Mucosa of descending colon (tissue), 3 donors: ENCODE data around the gene SLC24A4. TPM values are rescaled to one million over a fixed set of nuclear protein-coding genes. Genes with fewer than 3 reads are reported as not detected.

ENCODE experiments used
- ATAC-seq: fragments of 200-7000 bp; cut with Tn5 transposase; one replicate; pipeline ENCODE4 v1.9.1; 2020; ENCODE audit warnings: mild to moderate bottlenecking, moderate library complexity
- DNase-seq, 3 donors: peaks; one replicate each; pipeline ENCODE4 v3.0.0-alpha.2; 2020
- H3K36me3 ChIP-seq: fragments of 200-600 bp; one replicate; pipeline ENCODE4 v1.8.0; 2021; ENCODE audit warnings: low read depth, mild to moderate bottlenecking
- H3K4me1 ChIP-seq: fragments of 200-600 bp; one replicate; pipeline ENCODE4 v1.8.0; 2021; ENCODE audit warnings: low read depth, mild to moderate bottlenecking
- H3K4me3 ChIP-seq: fragments of 200-600 bp; one replicate; pipeline ENCODE4 v1.8.0; 2021; ENCODE audit warnings: mild to moderate bottlenecking
- H3K9me3 ChIP-seq: fragments of 200-600 bp; one replicate; pipeline ENCODE4 v1.8.0; 2021; ENCODE audit warnings: mild to moderate bottlenecking
- CTCF ChIP-seq: fragments of 200-600 bp; IDR thresholded peaks from one replicate; pipeline ENCODE4 v1.8.0; 2022; ENCODE audit warnings: antibody characterized with exemption, mild to moderate bottlenecking
- intact Hi-C, 2 donors: fragments of 100-400 bp; cut with DNase I in 1 of 2; cut with micrococcal nuclease in 1 of 2; formaldehyde crosslinking; loops; one replicate each; pipeline versions ENCODE4 v1.11.0 to v1.11.1; 2022; cut with DNase I, micrococcal nuclease
- total RNA-seq, 3 donors: library from RNA; stranded (reverse); fragmentation: NEBNext Ultra II Directional in 2 of 3; extraction: Animal tissue kit (Norgen Biotek cat#: 25700) in 2 of 3; gene quantifications; one replicate each; pipeline versions ENCODE4 v1.2.1 to v1.2.4, GENCODE V29; 2021 to 2023
- donor health status: DM: no; HTN: no; CAD: no; lungs with moderate emphysema.
- donor health status: DM: no; HTN: no; CAD: no.
- donor health status: DM: no; HTN: yes; CAD: no.

Gene SLC24A4
- total RNA-seq, 3 donors from 2014 or later = 0.14 to 0.63 (median 0.27) TPM

GRCh38 chr14:92292673-92293072 lies 30.3 kb upstream of the SLC24A4 start:
- DNase-seq (no peak), ATAC-seq (no peak)
- no peaks in the 10 kb centered on the region for H3K9me3 ChIP-seq
- TF ChIP-seq CTCF = no peak
- H3K4me1 ChIP-seq = no peaks in the 10 kb centered on the region
- H3K36me3 ChIP-seq = no peaks in the 10 kb centered on the region
- intact Hi-C loops = no loop called here
- no peak overlapping the region for H3K4me3 ChIP-seq

GRCh38 chr14:92294506-92294905 lies 28.5 kb upstream of the SLC24A4 start:
- no peak for ATAC-seq
- no peaks in the 10 kb centered on the region for H3K4me1 ChIP-seq
- no peak overlapping the region for H3K4me3 ChIP-seq
- TF ChIP-seq CTCF = no peak
- no peaks in the 10 kb centered on the region for H3K36me3 ChIP-seq
- H3K9me3 ChIP-seq = no peaks in the 10 kb centered on the region
- no peak for DNase-seq
- intact Hi-C loops = no loop called here

GRCh38 chr14:92297818-92298595 lies 25.0 kb upstream of the SLC24A4 start:
- no peak overlapping the region for H3K4me3 ChIP-seq
- no peaks in the 10 kb centered on the region for H3K4me1 ChIP-seq
- intact Hi-C loops = no loop called here
- TF ChIP-seq CTCF = no peak
- DNase-seq = no peak
- H3K36me3 ChIP-seq = no peaks in the 10 kb centered on the region
- ATAC-seq = no peak
- no peaks in the 10 kb centered on the region for H3K9me3 ChIP-seq

- Histone ChIP-seq H3K4me3 (no peak overlapping the region), H3K9me3 (no peaks in the 10 kb centered on the region), H3K4me1 (no peaks in the 10 kb centered on the region), H3K36me3 (no peaks in the 10 kb centered on the region)
- DNase-seq (no peak), ATAC-seq (no peak)
- no peak for TF ChIP-seq CTCF
- intact Hi-C loops = no loop called here
Measured at GRCh38 chr14:92302481-92302880, 20.5 kb upstream of the SLC24A4 start.

GRCh38 chr14:92308716-92309115 lies 14.2 kb upstream of the SLC24A4 start:
- intact Hi-C loops = no loop called here
- no peak for ATAC-seq

More at GRCh38 chr14:92308716-92309115, 14.2 kb upstream of the SLC24A4 start:
- no peaks in the 10 kb centered on the region for H3K4me1 ChIP-seq
- H3K9me3 ChIP-seq = no peaks in the 10 kb centered on the region
- no peak for DNase-seq
- no peaks in the 10 kb centered on the region for H3K36me3 ChIP-seq
- no peak for TF ChIP-seq CTCF
- no peak overlapping the region for H3K4me3 ChIP-seq
